HG03575 (cell line): ENCODE data around the gene ADGRG2.
"Not testable (repeated sequence)": the region's sequence is repeated elsewhere in the genome, so short reads cannot be mapped to it uniquely, and the experiment has no call there.

ENCODE experiments used
- ATAC-seq: cut with Tn5 transposase; IDR thresholded peaks from one replicate; pipeline ENCODE4 v1.9.1; 2021; ENCODE audit not compliant: unreplicated experiment, insufficient number of reproducible peaks, low FRiP score; ENCODE audit errors: extremely low read depth

The ADGRG2 gene

DNA sequence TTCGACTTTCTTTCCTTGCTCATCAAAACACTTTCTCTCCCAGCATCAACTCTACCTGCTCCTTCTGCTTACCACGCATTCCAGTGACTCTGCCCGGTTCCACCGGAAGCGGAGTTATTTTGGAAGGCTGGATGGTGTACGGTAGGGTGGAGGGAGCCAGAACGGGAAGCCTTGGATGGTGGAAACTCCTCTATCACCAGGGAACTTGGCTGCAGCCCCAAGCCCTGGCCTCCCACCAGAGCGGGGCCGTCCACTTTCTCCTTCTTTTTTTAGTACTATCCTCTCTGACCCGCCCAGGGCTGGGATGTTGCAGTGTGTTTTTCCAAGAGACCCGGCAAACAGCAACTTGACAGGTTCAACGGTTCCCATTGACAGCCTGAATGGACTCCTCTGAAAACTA, 27.6 kb downstream of the ADGRG2 start:
- no peak for ATAC-seq

GRCh38 chrX:19091596-19091995, 30.7 kb downstream of the ADGRG2 start:
- no peak for ATAC-seq

DNA sequence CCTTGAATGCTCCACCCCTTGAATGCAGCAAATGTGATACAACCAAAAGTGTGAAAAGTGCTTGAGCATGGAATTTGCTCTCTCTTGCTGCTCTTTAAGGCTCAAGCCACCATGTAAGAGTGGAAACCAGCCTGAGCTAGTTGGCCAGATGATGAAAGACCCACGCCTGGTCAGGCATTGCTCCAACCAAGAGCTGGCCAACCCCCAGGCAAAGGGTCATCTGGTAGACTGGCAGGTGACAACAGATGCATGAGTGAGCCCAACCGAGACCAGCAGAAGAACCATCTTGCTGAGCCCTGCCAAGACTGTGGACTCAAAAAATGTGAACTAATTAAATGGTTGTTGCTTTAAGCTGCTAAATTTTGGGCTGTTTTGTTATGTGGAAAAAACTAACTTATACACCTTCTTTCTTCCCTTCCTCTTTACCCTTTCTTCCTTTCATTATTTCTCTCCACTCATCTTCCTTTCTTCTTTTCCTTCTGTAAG, 32.7 kb downstream of the ADGRG2 start:
- ATAC-seq = no peak

- ATAC-seq = no peak
Measured at GRCh38 chrX:19086102-19086772, 36.0 kb downstream of the ADGRG2 start.

- ATAC-seq = no peak
Measured at GRCh38 chrX:19085666-19086065, 36.6 kb downstream of the ADGRG2 start.

DNA sequence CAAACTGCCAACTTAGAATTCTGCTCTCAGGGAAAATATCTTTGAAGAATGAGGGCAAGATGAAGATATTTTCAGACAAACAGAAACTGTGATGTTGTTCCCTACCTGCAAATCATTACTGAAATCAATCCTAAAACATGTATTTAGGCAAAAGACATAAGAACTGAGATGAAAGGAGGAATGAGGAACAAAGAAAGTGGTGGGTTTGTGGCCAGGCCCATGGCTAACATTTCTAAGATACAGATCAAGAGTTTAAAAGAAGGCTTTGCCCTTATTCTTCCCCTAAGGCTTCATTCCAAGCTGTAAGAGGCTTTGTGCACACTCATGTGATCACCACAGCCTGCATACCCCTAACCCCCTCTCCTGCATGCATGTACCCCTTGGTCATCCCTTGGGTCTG, 46.5 kb downstream of the ADGRG2 start:
- ATAC-seq = no peak

- ATAC-seq = no peak
Measured at GRCh38 chrX:19072372-19072771, 49.9 kb downstream of the ADGRG2 start.

GRCh38 chrX:19070555-19070994, 51.7 kb downstream of the ADGRG2 start:
- ATAC-seq = no peak

DNA sequence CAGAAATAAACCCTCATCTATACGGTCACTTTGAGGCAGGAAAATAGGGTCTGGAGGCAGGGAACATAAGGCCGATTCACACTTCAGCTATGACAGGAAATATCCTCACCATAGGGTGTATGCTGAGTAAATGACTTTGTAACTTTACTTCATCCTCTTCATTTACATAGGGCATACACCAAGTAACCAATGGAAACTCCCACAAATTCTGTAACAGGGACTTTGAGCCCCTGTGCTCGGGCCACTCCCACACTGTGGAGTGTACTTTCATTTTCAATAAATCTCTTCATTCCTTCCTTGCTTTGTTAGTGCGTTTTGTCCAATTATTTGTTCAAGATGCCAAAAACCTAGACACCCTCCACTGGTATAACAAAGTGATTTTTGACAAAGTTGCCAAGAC, 55.3 kb downstream of the ADGRG2 start:
- ATAC-seq = not testable (repeated sequence)

DNA sequence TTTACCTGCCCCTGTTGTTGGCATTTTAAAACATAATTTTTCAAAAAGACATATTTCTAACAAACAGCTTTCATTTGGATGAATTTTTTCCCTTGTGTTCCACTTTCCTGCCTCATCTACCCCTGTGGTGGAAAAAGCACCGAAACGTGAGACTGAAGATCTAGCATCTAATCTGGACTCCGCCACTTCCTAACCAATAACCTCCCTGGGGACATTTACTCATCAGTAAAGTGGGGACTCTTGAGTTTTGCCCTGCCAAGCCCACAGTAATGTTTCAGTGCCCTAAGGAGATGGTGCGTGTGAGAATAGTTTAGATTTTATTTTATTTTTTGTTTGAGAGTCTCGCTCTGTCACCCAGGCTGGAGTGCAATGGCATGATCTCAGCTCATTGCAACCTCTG, 56.7 kb downstream of the ADGRG2 start:
- ATAC-seq = no peak

DNA sequence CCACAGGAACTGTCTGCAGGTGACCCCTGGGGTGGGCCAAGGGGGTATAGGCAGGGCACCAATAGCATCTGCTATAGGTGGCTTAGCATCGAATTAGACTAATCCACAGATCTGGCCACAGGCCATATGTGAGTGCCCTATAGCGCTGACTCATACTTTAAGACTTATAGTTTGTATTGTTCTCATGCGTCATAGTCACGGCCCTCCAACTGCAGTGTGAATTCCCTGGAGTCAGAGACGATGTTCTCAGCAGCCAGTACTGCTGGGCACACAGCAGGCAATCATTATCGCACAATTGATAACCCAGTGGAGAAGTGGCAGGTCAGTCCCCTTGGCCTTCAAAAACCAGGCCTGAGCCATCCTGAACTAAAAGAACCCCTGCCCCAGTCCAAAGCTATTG, 58.1 kb downstream of the ADGRG2 start:
- no peak for ATAC-seq

DNA sequence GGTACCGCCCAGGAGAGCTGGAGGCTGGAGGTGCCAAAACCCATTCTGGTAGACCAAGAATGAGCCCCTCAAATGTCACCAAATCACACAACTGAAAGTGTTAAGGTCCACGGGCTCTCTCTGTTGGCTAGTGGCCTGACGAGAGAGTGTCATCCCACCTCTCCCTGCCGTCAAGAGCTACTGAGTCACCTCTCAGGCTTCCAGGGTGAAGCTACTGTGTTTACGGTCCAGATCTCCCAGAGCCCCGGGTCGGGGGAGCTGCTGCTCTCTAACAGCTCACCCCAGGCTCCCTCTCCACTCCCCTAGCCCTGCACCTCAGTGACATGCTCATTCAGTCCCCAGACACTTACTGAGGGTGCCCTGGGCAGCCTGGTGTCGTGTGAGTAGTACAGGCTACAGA, 59.2 kb downstream of the ADGRG2 start:
- ATAC-seq = no peak

DNA sequence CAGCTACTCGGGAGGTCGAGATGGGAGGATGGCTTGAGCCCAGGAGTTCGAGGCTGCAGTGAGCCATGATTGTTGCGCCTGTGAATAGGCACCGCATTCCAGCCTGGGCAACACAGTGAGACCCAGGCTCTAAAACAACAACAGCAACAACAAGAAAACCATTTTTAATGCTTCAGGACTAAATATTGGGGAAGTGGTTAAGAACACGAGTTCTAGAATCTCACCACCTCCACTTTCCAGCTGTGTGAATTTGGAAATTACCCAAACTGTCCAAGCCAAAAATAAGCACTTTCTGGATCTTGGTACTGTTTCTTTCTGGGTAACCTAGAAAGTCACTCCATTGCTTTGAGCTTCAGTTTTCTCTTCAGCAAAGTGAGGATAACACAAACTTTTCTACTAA, 63.2 kb downstream of the ADGRG2 start:
- no peak for ATAC-seq

DNA sequence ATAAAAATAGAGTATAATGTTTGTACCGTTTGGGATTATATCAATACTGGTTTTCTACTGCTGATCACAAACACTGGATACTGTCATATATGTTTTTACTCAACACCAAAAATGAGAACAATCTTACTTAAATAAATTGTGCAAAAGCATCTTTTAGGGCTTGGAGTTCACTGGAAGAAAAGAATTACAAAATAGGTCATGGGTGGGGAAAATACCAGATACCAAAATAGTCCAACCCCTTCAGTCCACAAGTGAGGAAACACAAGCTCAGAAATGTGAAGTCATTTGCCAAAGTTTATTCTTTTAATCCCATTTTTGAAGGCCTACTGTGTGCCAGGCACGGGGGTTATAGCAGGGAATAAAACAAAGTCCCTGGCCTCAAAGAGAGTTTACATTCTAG, 64.4 kb downstream of the ADGRG2 start:
- ATAC-seq = no peak

DNA sequence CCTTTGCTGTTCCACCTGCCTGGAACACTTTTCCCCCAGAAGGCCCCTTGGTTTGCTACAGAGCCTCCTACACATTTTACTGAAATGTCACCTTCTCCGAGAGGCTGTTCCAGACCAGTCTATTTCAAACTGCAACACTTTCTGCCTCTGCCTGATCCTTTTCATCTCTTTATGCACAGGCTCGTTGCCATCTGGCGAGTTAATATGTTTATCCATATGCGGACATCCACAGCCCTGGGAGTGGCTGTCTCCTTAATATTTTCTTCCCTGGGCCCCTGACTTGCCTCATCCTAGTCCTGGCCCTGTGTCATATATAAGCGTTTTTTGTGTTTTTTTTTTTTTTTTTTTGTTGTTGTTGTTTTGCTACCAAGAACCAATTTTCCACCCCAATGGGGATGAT, 73.2 kb downstream of the ADGRG2 start:
- ATAC-seq = no peak

GRCh38 chrX:19046343-19047215, 75.7 kb downstream of the ADGRG2 start:
- ATAC-seq = no peak

GRCh38 chrX:19040373-19040772, 81.9 kb downstream of the ADGRG2 start:
- no peak for ATAC-seq

GRCh38 chrX:19034025-19034424, 88.2 kb downstream of the ADGRG2 start:
- ATAC-seq = no peak

DNA sequence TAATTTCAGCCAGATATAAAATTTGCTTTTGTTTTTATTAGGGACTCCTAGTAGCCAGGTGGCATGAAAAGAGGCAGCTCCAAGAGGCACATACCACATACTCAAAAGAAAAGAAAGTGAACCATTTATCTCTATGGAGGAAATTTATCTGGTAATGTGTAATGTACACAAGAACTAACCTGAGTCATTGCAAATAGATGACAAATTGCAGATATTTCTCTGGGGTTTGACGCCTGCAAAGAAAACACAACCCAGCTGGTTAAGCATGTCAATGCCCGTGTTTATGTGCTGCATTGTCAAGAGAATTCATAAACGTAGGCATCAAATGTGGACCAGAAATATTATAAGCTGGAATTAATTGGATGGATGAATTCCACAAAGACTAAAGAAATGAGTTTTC, 91.5 kb downstream of the ADGRG2 start:
- no peak for ATAC-seq

- no peak for ATAC-seq
Measured at GRCh38 chrX:19028560-19028959, 93.7 kb downstream of the ADGRG2 start.
